Measurements from ENCODE around the gene PGBD1.

The PGBD1 gene

GRCh38 chr6:28323813-28324424 lies 42.5 kb downstream of the PGBD1 start:
- no peak for TF ChIP-seq CTCF (IDR thresholded peaks at IDR 0.05; ENCODE audit: low read depth, low read length)
- Histone ChIP-seq H3K36me3 (replicated peaks; ENCODE audit: low read depth, low read length) (peaks cover 6% of the 10 kb centered on the region), H3K4me3 (ENCODE audit: low read length) (no peak overlapping the region), H3K27ac (ENCODE audit: low read length) (no peak overlapping the region), H3K79me2 (ENCODE audit: low read length) (no peaks in the 10 kb centered on the region), H3K4me2 (ENCODE audit: low read length) (no peak overlapping the region), H3K4me1 (ENCODE audit: low read length) (no peaks in the 10 kb centered on the region), H3K9me3 (ENCODE audit: insufficient read depth, low read length) (no peaks in the 10 kb centered on the region), H3K9ac (ENCODE audit: low read length) (no peak overlapping the region), H3K27me3 (ENCODE audit: low read depth, low read length) (no peaks in the 10 kb centered on the region), H4K20me1 (ENCODE audit: insufficient read depth, low read length) (no peaks in the 10 kb centered on the region), H2AFZ (ENCODE audit: low read depth, low read length) (no peak overlapping the region)

GRCh38 chr6:28326371-28326948 lies 45.1 kb downstream of the PGBD1 start:
- no peaks in the 10 kb centered on the region for H3K9me3 ChIP-seq (ENCODE audit: insufficient read depth, low read length)
- no peak overlapping the region for H3K4me2 ChIP-seq (ENCODE audit: low read length)
- no peaks in the 10 kb centered on the region for H3K27me3 ChIP-seq (ENCODE audit: low read depth, low read length)
- no peaks in the 10 kb centered on the region for H3K4me1 ChIP-seq (ENCODE audit: low read length)
- H3K79me2 ChIP-seq (ENCODE audit: low read length): no peaks in the 10 kb centered on the region
- H4K20me1 ChIP-seq (ENCODE audit: insufficient read depth, low read length): no peaks in the 10 kb centered on the region
- H3K36me3 ChIP-seq (replicated peaks; ENCODE audit: low read depth, low read length): peaks cover 6% of the 10 kb centered on the region
- TF ChIP-seq CTCF (IDR thresholded peaks at IDR 0.05; ENCODE audit: low read depth, low read length): no peak
- TF ChIP-seq EZH2phosphoT487 (IDR thresholded peaks at IDR 0.05; ENCODE audit: low read depth): no peak
- H2AFZ ChIP-seq (ENCODE audit: low read depth, low read length): no peak overlapping the region
- no peak overlapping the region for H3K9ac ChIP-seq (ENCODE audit: low read length)
- no peak overlapping the region for H3K27ac ChIP-seq (ENCODE audit: low read length)
- H3K4me3 ChIP-seq (ENCODE audit: low read length): no peak overlapping the region

GRCh38 chr6:28330041-28330440 lies 48.7 kb downstream of the PGBD1 start:
- H3K27ac ChIP-seq (ENCODE audit: low read length): no peak overlapping the region
- H3K79me2 ChIP-seq (ENCODE audit: low read length): no peaks in the 10 kb centered on the region
- no peaks in the 10 kb centered on the region for H3K9me3 ChIP-seq (ENCODE audit: insufficient read depth, low read length)
- no peaks in the 10 kb centered on the region for H3K27me3 ChIP-seq (ENCODE audit: low read depth, low read length)
- peaks cover 6% of the 10 kb centered on the region for H3K36me3 ChIP-seq (replicated peaks; ENCODE audit: low read depth, low read length)
- H3K4me2 ChIP-seq (ENCODE audit: low read length): no peak overlapping the region
- no peak overlapping the region for H3K9ac ChIP-seq (ENCODE audit: low read length)
- H4K20me1 ChIP-seq (ENCODE audit: insufficient read depth, low read length): no peaks in the 10 kb centered on the region
- H3K4me1 ChIP-seq (ENCODE audit: low read length): no peaks in the 10 kb centered on the region
- no peak overlapping the region for H3K4me3 ChIP-seq (ENCODE audit: low read length)
- H2AFZ ChIP-seq (ENCODE audit: low read depth, low read length): no peak overlapping the region
- TF ChIP-seq EZH2phosphoT487 (IDR thresholded peaks at IDR 0.05; ENCODE audit: low read depth): no peak
- no peak for TF ChIP-seq CTCF (IDR thresholded peaks at IDR 0.05; ENCODE audit: low read depth, low read length)

- no peak overlapping the region for H3K27ac ChIP-seq (ENCODE audit: low read length)
- no peak for TF ChIP-seq CTCF (IDR thresholded peaks at IDR 0.05; ENCODE audit: low read depth, low read length)
- TF ChIP-seq EZH2phosphoT487 (IDR thresholded peaks at IDR 0.05; ENCODE audit: low read depth): no peak
These were observed 51.7 kb downstream of the PGBD1 start for GRCh38 chr6:28333047-28333446.

More at GRCh38 chr6:28333047-28333446, 51.7 kb downstream of the PGBD1 start:
- Histone ChIP-seq H3K4me1 (ENCODE audit: low read length) (peaks cover 6% of the 10 kb centered on the region), H4K20me1 (ENCODE audit: insufficient read depth, low read length) (no peaks in the 10 kb centered on the region), H3K27me3 (ENCODE audit: low read depth, low read length) (no peaks in the 10 kb centered on the region), H3K36me3 (replicated peaks; ENCODE audit: low read depth, low read length) (no peaks in the 10 kb centered on the region), H3K9ac (ENCODE audit: low read length) (no peak overlapping the region), H2AFZ (ENCODE audit: low read depth, low read length) (no peak overlapping the region), H3K9me3 (ENCODE audit: insufficient read depth, low read length) (no peaks in the 10 kb centered on the region), H3K4me2 (ENCODE audit: low read length) (no peak overlapping the region), H3K4me3 (ENCODE audit: low read length) (no peak overlapping the region), H3K79me2 (ENCODE audit: low read length) (no peaks in the 10 kb centered on the region)
